HG03064 (cell line): ENCODE results near the gene CMTM3.
"Not testable (repeated sequence)": the region's sequence is repeated elsewhere in the genome, so short reads cannot be mapped to it uniquely, and the experiment has no call there.

ENCODE experiments used
- ATAC-seq: cut with Tn5 transposase; IDR thresholded peaks from one replicate; pipeline ENCODE4 v1.9.1; 2021; ENCODE audit warnings: low read depth; ENCODE audit not compliant: unreplicated experiment

Gene CMTM3

DNA sequence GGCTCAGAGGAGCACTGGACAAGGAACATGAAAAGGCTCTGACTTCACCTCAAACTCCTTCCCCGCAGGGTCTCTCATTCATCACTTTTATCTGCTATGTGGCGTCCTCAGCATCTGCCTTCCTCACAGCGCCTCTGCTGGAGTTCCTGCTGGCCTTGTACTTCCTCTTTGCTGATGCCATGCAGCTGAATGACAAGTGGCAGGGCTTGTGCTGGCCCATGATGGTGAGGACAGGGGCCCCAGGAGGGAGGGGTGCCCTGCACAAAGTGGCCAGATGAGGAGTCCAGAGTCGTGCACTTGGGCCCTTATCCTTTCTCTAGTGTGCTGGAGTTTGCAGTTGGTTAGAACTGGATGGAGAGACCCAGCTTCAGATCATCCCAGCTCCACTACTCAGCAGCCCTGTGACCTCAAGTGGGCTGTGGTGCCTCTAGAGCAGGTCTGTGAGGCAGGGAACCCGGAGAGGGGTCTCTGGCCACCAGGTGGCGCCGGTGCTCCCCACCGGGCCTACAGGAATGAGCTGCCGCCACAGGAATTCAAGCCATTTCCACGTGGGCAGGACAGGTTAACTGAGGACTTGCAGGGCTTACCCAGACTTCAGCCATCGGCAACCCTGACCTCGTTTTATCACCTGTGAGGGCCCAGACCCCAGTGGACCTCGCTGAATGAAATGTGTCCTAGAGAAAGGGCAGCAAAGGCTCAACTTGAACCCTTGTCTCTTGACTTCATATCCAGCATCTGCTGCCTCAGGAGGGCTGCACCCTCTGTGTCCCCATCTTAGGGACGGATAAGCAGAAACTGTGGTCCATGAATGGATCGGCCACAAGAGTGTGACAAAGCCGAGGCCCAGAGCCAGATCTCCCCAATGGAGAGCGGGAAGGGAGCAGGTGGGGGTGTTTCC, 4.0 kb downstream of the CMTM3 start:
- no peak for ATAC-seq

GRCh38 chr16:66609139-66609510, 4.6 kb downstream of the CMTM3 start:
- ATAC-seq: no peak

GRCh38 chr16:66610111-66610820, 5.8 kb downstream of the CMTM3 start:
- no peak for ATAC-seq

- ATAC-seq: not testable (repeated sequence)
These were observed 7.4 kb downstream of the CMTM3 start for GRCh38 chr16:66611911-66612310.

GRCh38 chr16:66612422-66612821, 7.9 kb downstream of the CMTM3 start:
- ATAC-seq: no peak

DNA sequence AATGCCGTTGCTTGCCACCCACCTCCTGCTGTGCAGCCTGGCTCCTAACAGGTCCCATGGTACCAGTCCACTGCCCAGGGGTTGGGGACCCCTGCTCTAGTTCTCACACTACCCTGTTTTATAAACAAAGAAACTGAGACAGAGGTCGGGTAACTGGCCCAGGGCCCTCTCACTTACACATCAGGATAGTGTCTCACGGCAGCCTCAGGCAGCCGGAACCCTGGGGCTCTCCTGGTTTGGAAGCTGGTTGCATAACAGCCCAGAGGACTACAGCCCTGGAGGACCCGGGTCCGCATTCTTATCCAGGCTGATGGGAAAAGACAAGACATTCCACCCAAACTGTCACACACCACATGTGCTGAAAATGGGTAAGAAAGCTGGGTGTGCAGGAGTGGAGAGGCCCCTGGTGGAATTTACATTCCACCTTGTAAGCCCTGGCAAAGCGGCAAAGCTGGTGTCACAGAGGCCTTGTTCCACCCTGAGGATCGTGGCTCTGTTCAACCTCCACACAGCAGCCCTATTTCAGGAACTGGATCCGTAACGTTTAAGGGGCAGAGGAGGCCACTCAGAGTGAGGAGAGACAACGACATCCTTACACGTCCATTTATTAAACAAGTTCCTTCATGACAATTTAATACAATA, 9.8 kb downstream of the CMTM3 start:
- no peak for ATAC-seq

GRCh38 chr16:66616169-66616568, 11.7 kb downstream of the CMTM3 start:
- ATAC-seq: no peak

GRCh38 chr16:66616592-66616991, 12.1 kb downstream of the CMTM3 start:
- no peak for ATAC-seq

GRCh38 chr16:66617010-66617434, 12.5 kb downstream of the CMTM3 start:
- ATAC-seq: no peak

DNA sequence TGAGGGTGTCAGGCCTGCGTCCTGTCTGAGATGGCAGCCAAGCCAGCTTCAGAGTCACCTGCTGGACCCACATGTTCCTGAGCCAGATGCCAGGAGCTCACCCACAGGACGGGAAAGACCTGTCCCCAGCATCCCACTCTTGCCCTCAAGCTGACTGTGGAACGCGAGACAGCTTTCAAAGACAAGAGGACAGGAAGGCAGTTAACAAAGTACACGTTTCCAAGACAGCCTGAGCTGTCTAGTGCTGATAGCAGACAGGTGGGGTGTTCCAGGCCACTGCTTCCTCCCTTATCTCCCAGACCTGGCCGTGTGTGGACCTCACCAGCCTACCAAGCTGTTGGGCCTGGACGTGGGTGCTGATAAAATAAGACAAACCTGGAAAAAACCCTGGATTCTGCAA, 13.2 kb downstream of the CMTM3 start:
- ATAC-seq: no peak

- ATAC-seq: no peak
These were observed 14.3 kb downstream of the CMTM3 start for GRCh38 chr16:66618588-66619375.

- ATAC-seq: no peak
These were observed 15.3 kb downstream of the CMTM3 start for GRCh38 chr16:66619534-66620428.

DNA sequence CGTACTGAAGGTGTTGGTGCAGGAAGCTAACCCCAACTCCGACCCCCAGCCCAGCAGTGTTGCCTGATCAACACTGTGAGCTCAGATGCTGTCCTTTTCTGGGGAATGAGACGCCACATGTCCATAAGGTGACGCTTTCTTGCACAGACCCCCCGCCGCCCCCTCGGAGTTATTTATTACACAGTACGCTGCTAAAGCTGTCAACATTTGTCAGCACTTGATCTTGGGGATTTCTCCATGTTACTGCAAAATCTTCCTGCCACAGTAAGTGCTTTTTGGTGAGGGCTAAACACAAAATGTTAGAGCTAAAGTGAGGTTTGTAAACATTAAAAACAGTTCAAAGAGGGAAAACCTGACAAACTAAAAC, 15.9 kb downstream of the CMTM3 start:
- no peak for ATAC-seq

- no peak for ATAC-seq
These were observed 17.5 kb downstream of the CMTM3 start for GRCh38 chr16:66621973-66622372.

DNA sequence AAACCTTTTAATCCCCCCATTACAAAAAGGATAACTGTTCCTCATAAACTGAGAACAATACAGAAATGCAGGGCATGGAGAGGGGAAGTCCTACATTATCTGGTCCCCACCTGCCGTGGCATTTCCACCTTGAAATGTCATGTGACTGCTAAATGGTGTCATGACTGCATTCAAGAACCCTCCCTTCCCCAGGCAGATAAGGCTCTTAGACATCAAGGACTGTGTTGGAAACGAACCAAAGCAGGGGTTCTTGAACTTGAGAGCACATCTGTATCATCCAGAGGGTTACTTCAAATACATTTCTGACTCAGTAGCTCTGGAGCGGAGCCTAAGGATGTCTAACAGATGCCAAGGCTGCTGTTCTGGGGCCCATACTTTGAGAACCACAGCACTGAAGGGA, 18.4 kb downstream of the CMTM3 start:
- no peak for ATAC-seq

GRCh38 chr16:66623755-66624154, 19.3 kb downstream of the CMTM3 start:
- ATAC-seq: no peak

GRCh38 chr16:66627611-66628378, 23.3 kb downstream of the CMTM3 start:
- ATAC-seq: not testable (repeated sequence)

GRCh38 chr16:66629856-66630255, 25.4 kb downstream of the CMTM3 start:
- no peak for ATAC-seq
